SHP77 treated with DMSO at 0.1 percent for 48 hours (cell line): ENCODE data around the gene HSFY1.
"Not testable (repeated sequence)": the region's sequence is repeated elsewhere in the genome, so short reads cannot be mapped to it uniquely, and the experiment has no call there.

Source experiments
- DNase-seq: peaks from one replicate; lab custom pipeline; 2025; lab: John Stamatoyannopoulos, UW

The HSFY1 gene

GRCh38 chrY:18546420-18546819, at the start of gene HSFY1:
Gene HSFY1, plus strand, starts transcription at chrY:18546720. Its CDS starts 68 bp downstream, at chrY:18546788.
- DNase-seq, result not testable (repeated sequence)

GRCh38 chrY:18504266-18504665, 42.3 kb upstream of the HSFY1 start:
- not testable (repeated sequence) for DNase-seq

- not testable (repeated sequence) for DNase-seq
These were observed 15.4 kb upstream of the HSFY1 start for GRCh38 chrY:18530995-18531655.

GRCh38 chrY:18538952-18539351, 7.6 kb upstream of the HSFY1 start:
- DNase-seq, result not testable (repeated sequence)

GRCh38 chrY:18553132-18553531, 6.6 kb downstream of the HSFY1 start:
- DNase-seq, result not testable (repeated sequence)

- DNase-seq, result not testable (repeated sequence)
These were observed 19.4 kb downstream of the HSFY1 start for GRCh38 chrY:18565915-18566314.
